ENCODE measurements around the gene BCAP31. TPM values are rescaled to one million over a fixed set of nuclear protein-coding genes. Genes with fewer than 3 reads are reported as not detected.

The BCAP31 gene
- total and polyA plus RNA-seq, 11 donors, result 59.9 to 162 (median 102) TPM

GRCh38 chrX:153671589-153672530 lies 52.3 kb downstream of the BCAP31 start:
- no peak for DNase-seq
- intact Hi-C loops (cut with DNase I), result no loop called here

GRCh38 chrX:153670748-153671588 lies 53.2 kb downstream of the BCAP31 start:
- ATAC-seq (no peak), DNase-seq (no peak)
- TF ChIP-seq CTCF (IDR thresholded peaks at IDR 0.05), result no peak
- no peaks in the 10 kb centered on the region for H3K9me3 ChIP-seq
- peaks cover 0 to 29% (median 0%) of the 10 kb centered on the region in 9 donors for H3K27me3 ChIP-seq
- intact Hi-C loops (cut with DNase I), result no loop called here
- no peaks in the 10 kb centered on the region for H3K4me1 ChIP-seq
- H3K4me3 ChIP-seq, result no peak overlapping the region
- 89 to 92% (median 91%) methylated on average over 13 to 23 of the region's 23 CpGs for WGBS, 4 donors
- no peak overlapping the region for H3K27ac ChIP-seq
- no peaks in the 10 kb centered on the region for H3K36me3 ChIP-seq

More at GRCh38 chrX:153671589-153672530, 52.3 kb downstream of the BCAP31 start:
- ATAC-seq, result no peak
- no peaks in the 10 kb centered on the region for H3K36me3 ChIP-seq
- H3K4me3 ChIP-seq, result no peak overlapping the region
- H3K9me3 ChIP-seq, result no peaks in the 10 kb centered on the region
- TF ChIP-seq POLR2A (IDR thresholded peaks at IDR 0.05) (no peak), CTCF (IDR thresholded peaks at IDR 0.05) (no peak)
- peaks cover 0 to 29% (median 0%) of the 10 kb centered on the region in 9 donors for H3K27me3 ChIP-seq
- H3K4me1 ChIP-seq, result no peaks in the 10 kb centered on the region
- H3K27ac ChIP-seq, result peak overlapping the region in 1 of 12 donors; percentile 63
- WGBS, 4 donors, result 88 to 94% (median 91%) methylated on average over 16 to 27 of the region's 27 CpGs

- Histone ChIP-seq H3K27me3 (peaks cover 0 to 29% (median 0%) of the 10 kb centered on the region in 9 donors), H3K4me3 (no peak overlapping the region), H3K27ac (peak overlapping the region in 1 of 12 donors; percentile 11), H3K4me1 (no peaks in the 10 kb centered on the region), H3K36me3 (no peaks in the 10 kb centered on the region), H3K9me3 (no peaks in the 10 kb centered on the region)
- intact Hi-C loops (cut with DNase I), result loop anchor here (2.0 to 10.0 kb wide), 15 partner anchors 38 to 728 kb away; no protein-coding TSS in a partner anchor
- ATAC-seq (no peak), DNase-seq (no peak)
- TF ChIP-seq CTCF (IDR thresholded peaks at IDR 0.05), result no peak
- TF ChIP-seq POLR2A (IDR thresholded peaks at IDR 0.05), result no peak
- WGBS, 4 donors, result 80 to 90% (median 85%) methylated on average over 16 to 23 of the region's 23 CpGs
Measured at GRCh38 chrX:153669901-153670731, 54.1 kb downstream of the BCAP31 start.

All from heart left ventricle (tissue), 16 donors.